Ishikawa (cell line): Measurements from ENCODE around the gene FER.

Experiments used
- CEBPB ChIP-seq: IDR thresholded peaks from 2 replicates; pipeline ENCODE4 v1.6.1; 2012
- CREB1 ChIP-seq: IDR thresholded peaks from 2 replicates; pipeline ENCODE4 v1.6.1; 2012; ENCODE audit warnings: low read depth
- EGR1 ChIP-seq: IDR thresholded peaks from 2 replicates; pipeline ENCODE4 v1.6.1; 2012
- EP300 ChIP-seq: IDR thresholded peaks from 2 replicates; pipeline ENCODE4 v1.6.1; 2012; ENCODE audit warnings: borderline replicate concordance
- FOXM1 ChIP-seq: IDR thresholded peaks from 2 replicates; pipeline ENCODE4 v1.6.1; 2012; ENCODE audit warnings: low read depth, borderline replicate concordance
- MAX ChIP-seq: IDR thresholded peaks from 2 replicates; pipeline ENCODE4 v1.6.1; 2012
- NFIC ChIP-seq: IDR thresholded peaks from 2 replicates; pipeline ENCODE4 v1.6.1; 2012
- RAD21 ChIP-seq: IDR thresholded peaks from 2 replicates; pipeline ENCODE4 v1.6.1; 2012; ENCODE audit warnings: low read depth
- REST ChIP-seq: IDR thresholded peaks from 2 replicates; pipeline ENCODE4 v1.6.1; 2012; ENCODE audit warnings: low read depth, mild to moderate bottlenecking
- TAF1 ChIP-seq: IDR thresholded peaks from 2 replicates; pipeline ENCODE4 v1.6.1; 2012; ENCODE audit warnings: low read depth, mild to moderate bottlenecking
- TCF12 ChIP-seq: IDR thresholded peaks from 2 replicates; pipeline ENCODE4 v1.6.1; 2012; ENCODE audit warnings: low read depth
- TEAD4 ChIP-seq: IDR thresholded peaks from 2 replicates; pipeline ENCODE4 v1.6.1; 2012
- USF1 ChIP-seq: IDR thresholded peaks from 2 replicates; pipeline ENCODE4 v1.6.1; 2012
- YY1 ChIP-seq: IDR thresholded peaks from 2 replicates; pipeline ENCODE4 v1.6.1; 2012; ENCODE audit warnings: low read depth
- ZBTB7A ChIP-seq: IDR thresholded peaks from 2 replicates; pipeline ENCODE4 v1.6.1; 2012; ENCODE audit warnings: low read depth

FER gene

GRCh38 chr5:109034306-109034705, 286.6 kb downstream of the FER start:
- TF ChIP-seq NFIC (no peak), RAD21 (no peak), EGR1 (no peak), REST (no peak), TAF1 (no peak), TCF12 (no peak), FOXM1 (no peak), CEBPB (no peak), YY1 (no peak), ZBTB7A (no peak), MAX (no peak), CREB1 (no peak), USF1 (no peak), EP300 (no peak), TEAD4 (no peak)

GRCh38 chr5:109035436-109035835, 287.7 kb downstream of the FER start:
- TF ChIP-seq EP300 (no peak), REST (no peak), YY1 (no peak), CEBPB (no peak), EGR1 (no peak), MAX (no peak), FOXM1 (no peak), TEAD4 (no peak), ZBTB7A (no peak), CREB1 (no peak), TAF1 (no peak), USF1 (no peak), NFIC (no peak), TCF12 (no peak), RAD21 (no peak)

GRCh38 chr5:109038209-109038840, 290.6 kb downstream of the FER start:
- no peak for TF ChIP-seq REST
- no peak for TF ChIP-seq EGR1
- no peak for TF ChIP-seq FOXM1
- no peak for TF ChIP-seq TCF12
- TF ChIP-seq ZBTB7A: no peak
- TF ChIP-seq CEBPB: no peak
- no peak for TF ChIP-seq YY1
- no peak for TF ChIP-seq TAF1
- TF ChIP-seq USF1: no peak
- TF ChIP-seq CREB1: no peak
- no peak for TF ChIP-seq MAX
- TF ChIP-seq NFIC: no peak

GRCh38 chr5:109041317-109041716, 293.6 kb downstream of the FER start:
- TF ChIP-seq ZBTB7A (no peak), RAD21 (no peak), FOXM1 (no peak), EP300 (no peak)
